NCI-H526 treated with DMSO at 0.1 percent for 48 hours (cell line): ENCODE measurements around the gene LY6G6F.
"Not testable (repeated sequence)": the region's sequence is repeated elsewhere in the genome, so short reads cannot be mapped to it uniquely, and the experiment has no call there.

ENCODE experiments used
- DNase-seq: peaks from one replicate; lab custom pipeline; 2025; lab: John Stamatoyannopoulos, UW

The LY6G6F gene

DNA sequence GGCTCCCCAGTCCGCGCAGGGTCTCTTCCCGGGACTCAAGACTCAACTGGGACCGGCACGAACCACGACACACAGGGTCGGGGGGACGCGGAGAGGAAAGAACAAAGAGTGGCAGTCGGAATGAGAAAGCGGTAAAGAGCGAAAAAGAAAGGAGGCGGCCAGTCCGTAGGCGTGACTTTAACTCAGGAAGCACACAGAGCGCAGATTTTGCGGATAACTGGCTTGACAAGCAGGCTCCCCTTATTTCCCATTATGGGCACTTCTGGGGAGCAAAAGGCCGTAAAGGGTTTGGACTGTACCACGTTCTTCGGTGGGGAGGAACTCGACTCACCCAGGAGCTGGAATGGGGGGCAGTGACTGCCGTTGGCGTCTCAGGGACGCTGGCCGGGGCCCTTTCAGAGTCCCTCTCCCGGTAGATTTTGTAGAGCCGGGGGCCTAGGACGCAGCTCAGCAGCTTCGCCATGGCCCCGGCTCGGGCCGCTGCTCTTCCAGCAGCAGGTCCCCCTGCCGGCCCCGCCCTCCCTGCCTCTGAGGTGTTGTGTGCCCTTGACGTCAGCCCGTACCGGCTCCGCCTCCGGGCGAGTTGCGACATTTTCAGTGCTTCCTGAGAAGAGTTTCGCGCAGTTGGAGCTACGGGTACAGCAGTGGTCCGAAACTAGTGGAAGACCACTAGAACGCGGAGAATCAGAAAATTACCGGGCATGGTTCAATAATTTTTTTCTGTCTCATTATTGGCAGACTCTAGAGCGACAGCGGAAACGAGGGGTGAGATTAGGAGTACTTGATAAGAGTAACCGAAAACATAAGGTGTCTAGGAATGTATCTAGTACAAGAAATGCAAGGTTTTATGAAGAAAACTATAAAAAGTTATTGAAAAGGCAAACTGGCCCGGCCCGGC, 3.6 kb upstream of the LY6G6F start, which contains the start of gene ABHD16A:
Gene ABHD16A (minus strand): TSS at position 506 of the 898 bp plus-strand sequence. CDS start 43 bp downstream, at position 463.
- DNase-seq = peak; percentile 94

DNA sequence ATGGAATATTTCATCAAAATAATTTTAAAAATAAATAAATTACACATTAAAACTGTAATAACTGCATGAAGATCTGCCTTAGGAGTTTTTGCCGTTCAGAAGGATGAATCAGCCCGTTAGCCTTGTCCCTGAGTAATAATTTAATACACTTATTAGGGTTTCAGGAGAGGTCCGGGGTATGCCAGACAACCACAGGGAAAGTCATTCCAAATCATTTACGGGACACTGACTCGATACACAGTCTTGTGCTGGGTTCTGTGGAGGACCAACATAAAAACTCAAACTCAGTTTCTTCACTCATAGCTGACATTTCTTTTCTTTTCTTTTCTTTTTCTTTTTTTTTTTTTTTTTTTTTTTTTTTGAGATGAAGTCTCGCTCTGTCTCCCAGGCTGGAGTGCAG, 735 bp upstream of the LY6G6F start:
- DNase-seq = no peak

DNA sequence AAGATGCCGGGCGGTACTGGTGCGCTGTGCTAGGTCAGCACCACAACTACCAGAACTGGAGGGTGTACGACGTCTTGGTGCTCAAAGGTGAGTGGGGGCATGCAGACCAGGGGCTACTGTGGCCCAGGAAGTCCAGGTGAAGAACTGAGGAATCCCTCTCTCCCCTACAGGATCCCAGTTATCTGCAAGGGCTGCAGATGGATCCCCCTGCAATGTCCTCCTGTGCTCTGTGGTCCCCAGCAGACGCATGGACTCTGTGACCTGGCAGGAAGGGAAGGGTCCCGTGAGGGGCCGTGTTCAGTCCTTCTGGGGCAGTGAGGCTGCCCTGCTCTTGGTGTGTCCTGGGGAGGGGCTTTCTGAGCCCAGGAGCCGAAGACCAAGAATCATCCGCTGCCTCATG, 1.0 kb downstream of the LY6G6F start:
- DNase-seq = no peak

DNA sequence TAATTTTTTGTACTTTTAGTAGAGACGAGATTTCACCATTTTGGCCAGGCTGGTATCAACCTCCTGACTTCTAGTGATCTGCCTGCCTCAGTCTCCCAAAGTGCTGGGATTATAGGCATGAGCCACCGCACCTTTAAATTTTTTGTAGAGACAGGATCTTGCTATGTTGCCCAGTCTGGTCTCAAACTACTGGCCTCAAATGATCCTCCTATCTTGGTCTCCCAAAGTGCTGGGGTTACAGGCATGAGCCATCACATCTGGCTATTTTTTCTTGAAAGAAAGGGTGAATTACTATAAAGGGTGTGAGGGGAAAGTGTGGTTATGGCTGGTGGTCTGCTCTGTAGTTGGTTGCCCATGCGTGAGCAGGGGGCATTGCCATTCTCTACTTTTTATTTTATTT, 1.6 kb downstream of the LY6G6F start:
- DNase-seq = no peak

DNA sequence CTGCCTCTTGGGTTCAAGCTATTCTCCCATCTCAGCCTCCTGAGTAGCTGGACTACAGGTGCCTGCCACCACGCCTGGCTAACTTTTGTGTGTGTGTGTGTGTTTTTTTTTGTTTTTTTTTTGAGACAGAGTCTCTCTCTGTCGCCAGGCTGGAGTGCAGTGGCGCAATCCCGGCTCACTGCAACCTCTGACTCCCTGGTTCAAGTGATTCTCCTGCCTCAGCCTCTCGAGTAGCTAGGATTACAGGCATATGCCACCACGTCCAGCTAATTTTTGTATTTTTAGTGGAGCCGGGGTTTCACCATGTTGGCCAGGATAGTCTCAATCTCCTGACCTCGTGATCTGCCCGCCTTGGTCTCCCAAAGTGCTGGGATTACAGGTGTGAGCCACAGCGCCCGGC, 2.5 kb downstream of the LY6G6F start:
- not testable (repeated sequence) for DNase-seq

DNA sequence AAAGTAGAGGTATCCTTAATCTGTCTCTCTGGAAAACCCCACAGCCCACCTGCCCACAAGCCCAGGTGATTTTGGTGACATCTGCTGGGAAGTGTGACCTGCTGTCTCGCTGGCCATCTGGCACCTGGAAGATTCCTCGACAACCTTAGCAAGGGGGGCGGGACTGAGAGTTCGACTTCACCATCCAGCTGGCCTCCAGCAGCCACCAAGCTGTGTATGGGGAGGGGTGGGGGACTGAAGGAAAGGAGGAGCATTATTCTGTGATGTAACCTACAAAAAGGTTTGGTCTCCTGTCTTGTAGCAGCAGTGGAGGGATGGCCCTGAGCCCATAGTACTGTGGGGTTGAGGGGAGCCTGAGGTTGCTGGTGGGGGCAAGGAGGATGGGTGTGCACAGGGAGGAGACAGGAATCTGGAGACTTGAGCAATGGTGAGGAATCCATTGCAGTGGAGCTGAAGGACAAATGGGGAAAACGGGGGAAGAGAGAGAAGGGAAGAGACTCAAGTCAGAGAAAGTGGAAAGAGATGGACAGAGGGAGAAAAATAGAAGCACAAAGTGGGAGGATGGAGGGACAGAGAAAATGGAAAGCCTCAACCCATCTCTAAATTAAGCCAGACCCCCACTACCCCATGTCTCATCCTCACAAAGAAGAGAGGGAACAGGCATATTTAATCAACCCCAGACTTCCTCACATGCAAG, 4.0 kb downstream of the LY6G6F start:
- DNase-seq = no peak

DNA sequence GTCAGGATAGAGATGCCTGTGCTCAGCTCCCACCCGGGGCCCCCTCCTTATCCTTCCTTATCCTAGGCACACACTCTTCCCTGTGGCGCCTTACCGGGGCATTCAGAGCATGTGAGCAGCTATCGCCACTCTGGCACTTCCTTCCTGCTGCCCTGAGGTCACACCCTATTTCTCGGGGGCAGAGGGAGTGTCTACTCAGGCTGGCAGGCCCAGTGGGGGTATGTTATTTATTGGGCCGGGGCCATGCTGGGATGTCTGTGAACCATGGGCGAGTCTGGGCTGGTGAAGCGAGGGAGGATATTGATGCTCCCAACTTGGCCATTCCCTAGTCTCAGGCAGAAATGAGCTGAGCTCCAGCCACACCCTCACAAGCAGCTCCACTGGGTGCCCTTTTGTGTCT, 4.6 kb downstream of the LY6G6F start:
- no peak for DNase-seq

DNA sequence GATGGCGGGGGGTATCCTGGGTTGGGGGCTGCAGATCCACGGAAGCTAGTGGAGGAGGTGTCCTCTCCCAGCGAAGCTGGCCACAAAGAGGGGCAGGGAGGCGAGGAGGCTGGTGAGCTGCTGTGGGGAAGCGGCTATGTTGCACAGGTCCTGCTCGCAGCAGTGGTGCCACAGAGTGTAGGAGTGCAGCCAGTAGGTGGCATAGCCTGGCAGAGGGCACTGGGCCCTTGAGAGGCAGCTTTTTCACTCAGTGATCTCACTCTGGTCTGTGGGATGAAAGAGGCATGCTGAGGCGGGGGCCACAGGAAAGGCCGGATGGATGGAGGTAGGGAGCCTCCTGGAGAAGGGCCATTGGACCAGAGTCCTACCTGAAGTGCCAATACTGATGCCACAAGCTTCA, 5.6 kb downstream of the LY6G6F start:
- no peak for DNase-seq

DNA sequence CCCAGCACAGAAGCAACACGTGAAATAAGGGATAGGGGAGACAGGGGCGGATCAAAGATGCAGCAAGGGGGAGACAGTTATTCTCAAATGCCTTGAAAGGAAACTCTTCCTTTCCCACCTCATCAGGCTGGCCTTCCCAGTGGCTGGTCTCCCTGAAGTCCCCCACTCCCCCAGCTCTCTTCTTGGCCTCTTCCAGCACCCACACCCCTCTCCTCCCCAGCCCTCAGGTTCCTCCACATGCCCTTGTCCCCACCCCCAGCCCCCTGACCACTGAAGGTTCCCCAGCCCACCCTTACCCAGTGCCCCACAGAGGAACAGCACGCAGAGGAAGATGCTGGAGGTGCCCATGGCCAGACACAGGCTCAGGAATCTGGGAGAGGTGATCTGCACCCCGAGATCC, 6.8 kb downstream of the LY6G6F start:
- DNase-seq = no peak

DNA sequence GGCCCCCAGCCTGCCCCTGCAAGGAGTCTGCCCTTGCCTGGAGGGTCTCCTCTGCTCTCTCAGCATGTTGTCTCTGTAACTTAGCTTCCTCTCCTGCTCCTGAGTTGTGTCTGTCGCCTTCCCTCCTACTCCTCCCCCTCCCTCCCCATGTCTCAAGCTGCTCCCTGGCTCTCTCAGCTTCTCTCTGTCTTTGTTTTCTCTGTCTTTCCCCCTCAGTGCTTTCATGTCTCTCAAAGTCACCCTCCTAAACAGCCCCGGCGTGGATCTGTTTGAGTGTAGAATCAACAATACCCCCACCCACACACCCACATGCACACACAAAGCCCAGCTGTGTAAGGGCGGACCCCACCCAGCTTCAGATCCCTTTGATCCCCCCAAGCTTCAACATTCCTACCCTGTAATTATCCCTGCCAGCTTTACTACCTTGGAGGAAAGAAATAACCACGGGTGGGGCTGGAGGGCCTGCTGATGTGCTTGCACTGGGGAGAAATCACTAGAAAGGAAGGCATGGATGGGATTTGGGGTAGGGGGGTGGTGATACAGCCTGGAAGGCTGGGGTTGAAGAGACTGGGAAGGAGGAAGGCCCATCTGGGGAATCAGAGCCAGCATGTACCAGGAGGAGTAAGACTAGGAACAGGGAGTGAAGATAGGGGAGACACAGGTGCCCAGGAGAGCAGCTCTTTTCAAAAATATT, 7.5 kb downstream of the LY6G6F start:
- DNase-seq = no peak

DNA sequence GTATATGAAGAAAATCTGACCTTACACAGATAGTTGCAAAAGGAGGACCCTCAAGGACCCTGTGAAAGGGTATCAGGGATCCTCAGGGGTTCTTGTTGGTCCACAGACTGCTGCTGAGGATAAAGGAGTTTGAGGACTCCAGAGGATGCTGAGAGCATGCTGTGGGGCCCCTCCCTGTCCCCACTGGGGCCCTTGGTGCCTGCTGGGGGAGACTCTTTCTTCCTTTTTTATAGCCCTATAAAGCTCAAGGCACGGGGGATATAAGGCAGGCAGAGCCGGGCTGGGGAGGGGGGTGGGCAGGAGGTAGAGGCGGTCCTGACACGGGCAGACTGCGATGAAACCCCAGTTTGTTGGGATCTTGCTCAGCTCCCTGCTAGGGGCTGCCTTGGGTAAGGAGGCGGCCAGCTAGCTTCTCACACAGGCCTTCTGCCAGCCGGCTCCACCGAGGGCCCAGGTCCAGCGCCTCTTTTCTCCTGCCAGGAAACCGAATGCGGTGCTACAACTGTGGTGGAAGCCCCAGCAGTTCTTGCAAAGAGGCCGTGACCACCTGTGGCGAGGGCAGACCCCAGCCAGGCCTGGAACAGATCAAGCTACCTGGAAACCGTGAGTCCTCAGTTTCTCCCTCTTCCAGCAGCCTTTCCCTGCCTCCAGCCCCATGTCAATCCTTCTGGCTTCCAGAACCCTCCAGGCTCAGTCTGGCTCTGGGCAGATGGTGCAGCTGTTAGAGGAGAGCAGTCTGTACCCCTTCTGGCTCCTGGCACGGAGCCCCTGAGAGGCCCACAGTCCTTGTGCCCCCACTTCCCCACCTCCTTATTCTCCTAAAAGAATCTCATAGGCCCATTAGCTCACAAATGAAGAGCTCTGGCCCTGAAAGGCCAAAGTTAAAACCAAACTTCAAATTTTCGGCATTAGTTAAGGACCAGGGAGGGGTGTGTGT, 8.6 kb downstream of the LY6G6F start, which contains the start of gene LY6G6D:
Gene LY6G6D (plus strand): TSS at position 327 of the 937 bp plus-strand sequence. CDS start 8 bp downstream, at position 335.
- no peak for DNase-seq

DNA sequence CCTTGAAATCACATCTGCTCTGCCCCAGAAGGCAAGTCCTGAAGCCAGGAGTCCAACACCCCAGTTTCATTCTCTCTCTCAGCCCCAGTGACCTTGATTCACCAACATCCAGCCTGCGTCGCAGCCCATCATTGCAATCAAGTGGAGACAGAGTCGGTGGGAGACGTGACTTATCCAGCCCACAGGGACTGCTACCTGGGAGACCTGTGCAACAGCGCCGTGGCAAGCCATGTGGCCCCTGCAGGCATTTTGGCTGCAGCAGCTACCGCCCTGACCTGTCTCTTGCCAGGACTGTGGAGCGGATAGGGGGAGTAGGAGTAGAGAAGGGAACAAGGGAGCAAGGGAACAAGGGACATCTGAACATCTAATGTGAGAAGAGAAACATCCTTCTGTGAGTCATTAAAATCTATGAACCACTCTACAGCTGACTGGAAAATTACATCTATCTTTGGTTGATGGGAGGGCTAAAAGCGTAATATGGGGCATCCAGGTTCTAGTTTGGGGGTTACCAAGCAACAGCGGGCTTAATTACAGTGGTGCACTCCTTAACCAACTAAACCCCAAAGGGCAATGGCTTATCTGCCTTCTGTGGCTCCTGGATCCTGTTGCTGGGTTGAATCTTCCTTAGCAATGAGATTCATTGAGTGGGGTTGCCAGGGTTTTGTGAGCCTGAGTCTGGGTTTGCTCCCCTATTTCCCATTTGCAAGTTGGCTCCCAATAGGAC, 11.0 kb downstream of the LY6G6F start:
- no peak for DNase-seq

DNA sequence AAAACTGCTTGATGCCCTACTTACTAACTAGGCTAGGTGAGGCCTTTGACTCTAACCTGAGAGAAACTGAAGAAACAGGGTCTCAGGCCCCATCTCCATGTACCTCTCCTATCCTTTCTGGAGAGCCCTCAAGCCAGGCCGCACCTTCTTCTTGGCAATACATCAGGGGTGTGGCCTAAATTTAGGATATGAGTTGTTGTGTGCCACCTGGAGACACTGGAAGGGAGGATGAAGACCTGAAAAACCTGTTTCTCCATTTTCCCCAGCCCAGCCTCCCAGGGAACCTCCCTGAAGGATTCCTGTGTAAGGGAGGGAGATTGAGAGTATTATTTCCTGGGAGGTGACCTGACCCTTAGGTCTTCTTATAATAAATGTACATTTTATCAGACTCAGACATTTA, 11.6 kb downstream of the LY6G6F start:
- peak; percentile 21 for DNase-seq

DNA sequence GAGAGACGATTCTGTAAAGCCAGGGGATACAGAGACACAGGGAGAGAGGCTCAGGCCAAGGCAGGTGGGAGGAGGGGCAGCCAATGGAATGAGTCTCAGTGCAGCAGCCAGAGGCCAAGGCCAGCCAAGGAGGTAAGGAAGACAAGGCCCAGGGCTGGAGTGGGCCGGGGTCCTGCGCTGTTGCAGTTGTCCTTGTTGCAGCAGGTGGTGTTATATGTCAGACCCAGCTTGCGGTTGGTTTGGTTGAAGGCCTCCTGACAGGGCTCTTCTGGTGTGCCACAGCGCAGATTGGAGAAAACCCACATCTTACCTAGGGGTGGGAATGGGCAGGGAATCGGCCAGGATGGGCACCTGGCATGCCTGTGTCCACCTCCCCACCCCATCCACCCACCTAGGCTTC, 12.3 kb downstream of the LY6G6F start:
- no peak for DNase-seq

DNA sequence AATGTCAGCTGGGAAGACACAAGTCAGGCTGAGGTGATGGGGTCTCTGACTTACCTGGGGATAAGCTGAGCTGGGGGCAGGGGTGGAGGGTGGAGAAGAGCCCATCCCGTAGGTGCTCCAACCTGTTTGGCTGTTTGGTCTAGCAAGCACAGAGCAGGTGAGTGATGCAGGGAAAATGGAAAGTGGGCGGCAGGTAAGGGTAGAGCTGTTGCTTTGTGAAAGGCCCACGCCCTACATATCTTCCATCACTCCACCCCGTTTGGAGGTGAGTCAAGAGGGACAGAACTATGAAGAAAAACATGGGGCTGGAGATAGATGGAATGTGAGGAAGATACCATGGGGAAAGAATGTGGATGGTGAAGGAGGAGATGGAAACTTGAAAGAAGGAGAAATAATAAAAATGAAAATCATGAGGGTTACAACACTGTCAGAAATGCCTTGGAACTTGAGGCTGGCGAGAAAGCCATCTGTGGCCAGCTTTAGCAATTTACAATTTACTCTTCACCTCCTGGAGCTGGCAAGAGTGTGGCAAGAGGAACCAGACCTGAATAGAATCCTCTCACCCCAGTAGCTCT, 13.6 kb downstream of the LY6G6F start:
- no peak for DNase-seq

DNA sequence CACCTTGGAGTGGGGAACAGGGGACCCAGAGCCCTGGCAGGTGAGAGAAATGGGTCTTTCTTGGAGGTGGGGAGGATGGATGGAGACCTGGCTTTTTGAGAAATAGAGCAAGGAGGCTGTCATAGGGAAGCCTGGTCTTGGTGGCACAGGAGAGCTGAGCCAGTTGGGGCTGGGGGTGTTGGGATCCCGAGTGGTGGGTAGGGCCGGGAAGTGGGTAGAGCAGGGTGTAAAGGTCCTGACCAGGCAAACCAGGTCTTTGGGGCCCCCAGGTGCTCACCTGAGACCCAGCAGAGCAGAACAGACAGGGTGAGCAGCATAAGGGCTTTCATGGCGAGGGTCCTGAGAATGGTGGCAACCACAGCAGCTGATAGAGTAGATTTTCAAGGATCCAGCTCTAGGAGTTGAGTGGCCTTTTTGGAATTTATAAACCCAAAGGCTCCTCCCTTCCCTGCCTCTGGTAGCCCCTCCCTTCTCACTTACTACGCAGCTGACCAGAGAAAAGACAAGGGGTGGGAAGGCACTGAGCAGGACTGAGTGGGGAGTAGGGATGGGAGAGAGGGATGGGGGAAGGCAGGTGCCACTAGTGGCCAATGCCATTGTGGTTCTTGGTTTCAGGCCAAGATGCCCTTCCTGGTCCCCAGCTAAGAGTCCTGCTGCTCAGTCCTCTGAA, 14.8 kb downstream of the LY6G6F start, which contains the start of gene LY6G6C:
Gene LY6G6C (minus strand): TSS at position 396 of the 670 bp plus-strand sequence. CDS start 67 bp downstream, at position 329.
- DNase-seq = no peak

DNA sequence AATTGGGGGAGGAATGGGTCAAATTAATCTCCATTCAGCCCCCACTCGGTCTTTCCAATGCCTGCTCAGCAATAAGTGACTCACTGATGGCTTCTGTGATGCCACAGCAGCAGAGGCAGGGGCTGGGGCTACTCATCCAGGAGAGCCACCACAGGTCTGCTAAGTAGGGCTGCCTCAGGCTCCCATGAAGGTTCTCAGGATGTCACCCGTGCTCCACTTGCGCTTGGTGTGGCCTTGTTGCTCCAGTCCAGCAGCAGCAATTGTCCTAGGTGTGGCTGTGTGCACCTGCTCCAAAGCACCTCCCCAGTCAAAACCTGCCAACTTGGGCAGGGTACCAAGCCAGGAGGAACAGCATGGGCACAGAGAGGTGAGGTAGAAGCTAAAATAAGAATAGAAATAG, 15.5 kb downstream of the LY6G6F start:
- DNase-seq = no peak

DNA sequence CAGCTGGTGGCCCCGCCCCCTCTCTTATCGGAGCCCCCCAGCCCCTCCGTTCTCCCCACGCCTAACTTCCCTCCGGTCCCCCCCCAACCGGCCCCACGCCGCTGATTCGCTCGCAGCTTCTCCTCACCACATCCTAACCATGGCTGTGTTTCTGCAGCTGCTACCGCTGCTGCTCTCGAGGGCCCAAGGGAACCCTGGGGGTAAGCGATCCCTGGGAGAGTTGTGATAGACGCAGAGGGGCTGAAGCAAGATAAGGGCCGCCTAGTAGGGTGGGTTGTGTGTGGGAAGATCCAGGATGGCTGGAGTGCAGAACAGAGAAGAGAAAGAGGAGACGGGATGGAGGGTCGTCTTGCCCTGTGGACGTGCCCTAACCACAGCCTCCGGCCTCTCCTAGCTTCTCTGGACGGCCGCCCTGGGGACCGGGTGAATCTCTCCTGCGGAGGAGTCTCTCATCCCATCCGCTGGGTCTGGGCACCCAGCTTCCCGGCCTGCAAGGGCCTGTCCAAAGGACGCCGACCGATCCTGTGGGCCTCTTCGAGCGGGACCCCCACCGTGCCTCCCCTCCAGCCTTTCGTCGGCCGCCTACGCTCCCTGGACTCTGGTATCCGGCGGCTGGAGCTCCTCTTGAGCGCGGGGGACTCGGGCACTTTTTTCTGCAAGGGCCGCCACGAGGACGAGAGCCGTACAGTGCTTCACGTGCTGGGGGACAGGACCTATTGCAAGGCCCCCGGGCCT, 16.7 kb downstream of the LY6G6F start, which contains the start of gene MPIG6B:
Gene MPIG6B (plus strand): TSS at position 129 of the 735 bp plus-strand sequence. CDS start 11 bp downstream, at position 140.
- DNase-seq = no peak
